ENCODE data around the gene ASIC3. TPM values are rescaled to one million over a fixed set of nuclear protein-coding genes. Genes with fewer than 3 reads are reported as not detected.

Gene ASIC3
- total and polyA plus RNA-seq, 2 of the 8 experiments (the other 6 are each of a cell fraction or from before 2014, with no cell fraction given) = 1.6 to 1.9 TPM

DNA sequence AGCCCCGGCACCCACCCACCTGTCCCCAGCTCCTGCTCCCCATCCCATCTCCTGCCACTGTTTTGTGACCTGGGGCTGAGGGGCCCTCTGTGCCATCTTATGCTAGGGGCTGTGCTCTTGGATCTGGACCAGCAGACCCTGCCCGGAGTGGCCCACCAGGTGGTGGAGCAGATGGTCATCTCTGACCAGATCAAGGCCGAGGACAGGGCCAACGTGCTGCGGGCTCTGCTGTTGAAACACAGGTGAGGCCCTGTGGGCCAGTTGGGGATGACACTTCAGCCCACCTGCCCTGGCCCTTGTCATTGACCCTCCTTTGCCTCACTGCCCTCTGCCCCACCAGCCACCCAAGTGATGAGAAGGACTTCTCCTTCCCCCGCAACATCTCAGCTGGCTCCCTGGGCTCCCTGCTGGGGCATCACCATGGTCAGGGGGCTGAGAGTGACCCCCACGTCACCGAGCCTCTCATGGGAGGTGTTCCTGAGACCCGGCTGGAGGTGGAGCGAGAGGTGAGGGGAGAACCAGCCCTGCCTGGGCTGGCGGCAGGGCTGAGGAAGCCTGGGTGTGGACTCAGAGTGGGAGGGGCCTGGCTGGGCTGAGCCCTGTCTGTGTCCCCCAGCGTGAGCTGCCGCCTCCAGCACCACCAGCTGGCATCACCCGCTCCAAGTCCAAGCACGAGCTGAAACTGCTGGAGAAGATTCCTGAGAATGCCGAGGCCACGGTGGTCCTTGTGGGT, 21.7 kb downstream of the ASIC3 start:
- no peak overlapping the region for H2BK5ac ChIP-seq (ENCODE audit: low read depth, low read length)
- H3K27me3 ChIP-seq (replicated peaks in 1 of 4; ENCODE audit: control insufficient read depth in 3 of 4, extremely low read depth in 1 of 4, insufficient read depth in 3 of 4, low read length in 3 of 4) = no peaks in the 10 kb centered on the region
- H3K79me1 ChIP-seq (ENCODE audit: low read depth, low read length) = no peaks in the 10 kb centered on the region; the same call in 1 of the 2 replicates
- no peak overlapping the region for H2AFZ ChIP-seq (ENCODE audit: low read length)
- ChIA-PET POLR2A (ENCODE audit: partially characterized antibody) (interaction anchor here (1.2 to 7.9 kb wide), 4 partner anchors 7 to 15 kb away, joined by 3 to 77 read pairs (median 7); no protein-coding TSS in a partner anchor), CTCF (ENCODE audit: partially characterized antibody) (interaction anchor here (6.5 kb wide), 1 partner anchor 41 kb away, joined by 36 read pairs; no protein-coding TSS in a partner anchor)
- no peak overlapping the region for H4K91ac ChIP-seq (replicated peaks; ENCODE audit: insufficient read length, low read length)
- no peak for FAIRE-seq
- no peaks in the 10 kb centered on the region for H3K79me2 ChIP-seq (ENCODE audit: control insufficient read depth in 1 of 2, insufficient read depth in 2 of 2, low read length in 2 of 2)
- WGBS, 2 experiments (ENCODE audit: extremely low coverage in 1 of 2, insufficient coverage in 1 of 2, insufficient read length in 1 of 2, insufficient replicate concordance in 2 of 2, low coverage in 1 of 2, low lambda C conversion rate in 2 of 2, missing lambda C conversion rate in 1 of 2) = 91% methylated on average over 17 of the region's 17 CpGs; no CpG with 5 or more reads in 1 of the 2 experiments
- no peak overlapping the region for H2BK12ac ChIP-seq (ENCODE audit: low read depth, low read length)
- H4K8ac ChIP-seq (ENCODE audit: extremely low read depth, insufficient read depth, low read length) = no peak overlapping the region
- no peak overlapping the region for H3K56ac ChIP-seq (replicated peaks; ENCODE audit: insufficient read length, low read depth, low read length)
- H3K9ac ChIP-seq (replicated peaks in 1 of 4; ENCODE audit: extremely low read depth in 1 of 4, low read depth in 3 of 4, low read length in 3 of 4) = no peak overlapping the region
- H2BK120ac ChIP-seq (replicated peaks; ENCODE audit: low read depth, low read length) = no peak overlapping the region
- no peaks in the 10 kb centered on the region for H3K9me3 ChIP-seq (ENCODE audit: insufficient read depth in 2 of 2, low read depth in 1 of 2, low read length in 1 of 2)
- peaks cover 3 to 6% (median 5%) of the 10 kb centered on the region in 4 experiments for H3K4me1 ChIP-seq (replicated peaks in 1 of 4; ENCODE audit: control insufficient read depth in 3 of 4, insufficient read depth in 4 of 4, low read length in 3 of 4)
- no peak overlapping the region for H2AK5ac ChIP-seq (ENCODE audit: low read depth, low read length)
- H3K27ac ChIP-seq (ENCODE audit: low read depth, low read length) = no peak overlapping the region
- peaks cover 25 to 72% (median 51%) of the 10 kb centered on the region in 4 experiments for H3K36me3 ChIP-seq (ENCODE audit: control insufficient read depth in 2 of 4, insufficient read depth in 4 of 4, low read length in 3 of 4)
- H3K4me2 ChIP-seq (ENCODE audit: insufficient read depth in 1 of 2, low read depth in 2 of 2, low read length in 2 of 2) = no peak overlapping the region
- no peak overlapping the region for H4K5ac ChIP-seq (ENCODE audit: insufficient read length, low read depth, low read length)
- no peak overlapping the region for H2BK20ac ChIP-seq (ENCODE audit: low read length)
- H3K4ac ChIP-seq (replicated peaks; ENCODE audit: insufficient read length, low read depth, low read length) = no peak overlapping the region
- no peak overlapping the region for H3K23ac ChIP-seq (ENCODE audit: insufficient read length)
- H3K14ac ChIP-seq (ENCODE audit: insufficient read length) = no peak overlapping the region
- no peak overlapping the region for H3K18ac ChIP-seq (ENCODE audit: extremely low read depth, low read length)
- H3K4me3 ChIP-seq (ENCODE audit: extremely low read depth in 1 of 4, insufficient read depth in 2 of 4, low read depth in 3 of 4, low read length in 4 of 4) = no peak overlapping the region
- H2BK15ac ChIP-seq (ENCODE audit: low read length) = no peak overlapping the region
- DNase-seq (ENCODE audit: low read depth in 1 of 2, low spot score in 2 of 2) = no peak
- H4K20me1 ChIP-seq (replicated peaks in 1 of 2; ENCODE audit: control insufficient read depth in 1 of 2, insufficient read depth in 2 of 2, low read length in 2 of 2) = peaks cover 0 to 15% of the 10 kb centered on the region in 2 experiments
- no peaks in the 10 kb centered on the region for H3K23me2 ChIP-seq (ENCODE audit: low read depth, low read length)
- TF ChIP-seq, protein P1, sequence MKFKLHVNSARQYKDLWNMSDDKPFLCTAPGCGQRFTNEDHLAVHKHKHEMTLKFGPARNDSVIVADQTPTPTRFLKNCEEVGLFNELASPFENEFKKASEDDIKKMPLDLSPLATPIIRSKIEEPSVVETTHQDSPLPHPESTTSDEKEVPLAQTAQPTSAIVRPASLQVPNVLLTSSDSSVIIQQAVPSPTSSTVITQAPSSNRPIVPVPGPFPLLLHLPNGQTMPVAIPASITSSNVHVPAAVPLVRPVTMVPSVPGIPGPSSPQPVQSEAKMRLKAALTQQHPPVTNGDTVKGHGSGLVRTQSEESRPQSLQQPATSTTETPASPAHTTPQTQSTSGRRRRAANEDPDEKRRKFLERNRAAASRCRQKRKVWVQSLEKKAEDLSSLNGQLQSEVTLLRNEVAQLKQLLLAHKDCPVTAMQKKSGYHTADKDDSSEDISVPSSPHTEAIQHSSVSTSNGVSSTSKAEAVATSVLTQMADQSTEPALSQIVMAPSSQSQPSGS (IDR thresholded peaks at IDR 0.05; ENCODE audit: low read length) = no peak
- TF ChIP-seq EP300 (IDR thresholded peaks at IDR 0.05; ENCODE audit: borderline replicate concordance in 1 of 2, low read depth in 2 of 2, low read length in 2 of 2) = no peak
- TF ChIP-seq HDAC2 (IDR thresholded peaks at IDR 0.05; ENCODE audit: borderline replicate concordance in 1 of 2, low read depth in 2 of 2, low read length in 2 of 2) = no peak
- no peak for TF ChIP-seq PHF8 (conservative IDR thresholded peaks at IDR 0.05; ENCODE audit: low read depth, low read length)
- TF ChIP-seq CREB1 (IDR thresholded peaks at IDR 0.05) = no peak
- TF ChIP-seq SUZ12 (IDR thresholded peaks at IDR 0.05; ENCODE audit: low read length) = no peak
- no peak for TF ChIP-seq KDM5A (IDR thresholded peaks at IDR 0.05; ENCODE audit: low read length)
- no peak for TF ChIP-seq ASH2L (IDR thresholded peaks at IDR 0.05; ENCODE audit: low read length)
- TF ChIP-seq, protein P2, sequence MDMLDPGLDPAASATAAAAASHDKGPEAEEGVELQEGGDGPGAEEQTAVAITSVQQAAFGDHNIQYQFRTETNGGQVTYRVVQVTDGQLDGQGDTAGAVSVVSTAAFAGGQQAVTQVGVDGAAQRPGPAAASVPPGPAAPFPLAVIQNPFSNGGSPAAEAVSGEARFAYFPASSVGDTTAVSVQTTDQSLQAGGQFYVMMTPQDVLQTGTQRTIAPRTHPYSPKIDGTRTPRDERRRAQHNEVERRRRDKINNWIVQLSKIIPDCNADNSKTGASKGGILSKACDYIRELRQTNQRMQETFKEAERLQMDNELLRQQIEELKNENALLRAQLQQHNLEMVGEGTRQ (IDR thresholded peaks at IDR 0.05; ENCODE audit: low read length) = no peak
